HepG2 (cell line): ENCODE measurements around the gene SULT6B1. TPM values are rescaled to one million over a fixed set of nuclear protein-coding genes. Genes with fewer than 3 reads are reported as not detected.

Experiments
- HNF1A ChIP-seq, 2 experiments: sonication (generic) in 1 of 2; formaldehyde crosslinking in 1 of 2; IDR thresholded peaks; 2 replicates each; pipeline versions ENCODE4 v1.4.0 to v1.6.1; 2016 to 2020; ENCODE audit warnings: borderline replicate concordance in 1 of 2, low read depth in 1 of 2, mild to moderate bottlenecking in 1 of 2, missing genetic modification reagents in 1 of 2
- KDM5B ChIP-seq: sonication (generic); formaldehyde crosslinking; IDR thresholded peaks from 2 replicates; pipeline ENCODE4 v1.4.0; 2020; ENCODE audit warnings: missing genetic modification reagents, mild to moderate bottlenecking, borderline replicate concordance
- KMT2A ChIP-seq: sonication (generic); formaldehyde crosslinking; IDR thresholded peaks from 2 replicates; pipeline ENCODE4 v1.4.0; 2020; ENCODE audit warnings: missing genetic modification reagents
- MAX ChIP-seq: IDR thresholded peaks from 2 replicates; pipeline ENCODE4 v1.6.1; 2012; ENCODE audit warnings: inconsistent platforms
- MTF1 ChIP-seq: sonication (generic); formaldehyde crosslinking; IDR thresholded peaks from 2 replicates; pipeline ENCODE4 v1.5.0; 2020; ENCODE audit warnings: missing genetic modification reagents
- PATZ1 ChIP-seq: sonication (generic); formaldehyde crosslinking; IDR thresholded peaks from 2 replicates; pipeline ENCODE4 v1.4.0; 2020; ENCODE audit warnings: missing genetic modification reagents
- SIX4 ChIP-seq: sonication (generic); formaldehyde crosslinking; IDR thresholded peaks from 2 replicates; pipeline ENCODE4 v1.4.0; 2020; ENCODE audit warnings: missing genetic modification reagents
- ZNF121 ChIP-seq: sonication (generic); formaldehyde crosslinking; IDR thresholded peaks from 2 replicates; pipeline ENCODE4 v1.5.0; 2020; ENCODE audit warnings: mild to moderate bottlenecking, missing genetic modification reagents
- ZNF276 ChIP-seq: sonication (generic); formaldehyde crosslinking; IDR thresholded peaks from 2 replicates; pipeline ENCODE4 v1.4.0; 2020; ENCODE audit warnings: mild to moderate bottlenecking, low read depth, missing genetic modification reagents
- ZNF512 ChIP-seq: sonication (generic); formaldehyde crosslinking; IDR thresholded peaks from 2 replicates; pipeline ENCODE4 v1.4.0; 2020; ENCODE audit warnings: mild to moderate bottlenecking, missing genetic modification reagents
- ZNF775 ChIP-seq: sonication (generic); formaldehyde crosslinking; IDR thresholded peaks from 2 replicates; pipeline ENCODE4 v1.4.0; 2020; ENCODE audit warnings: missing genetic modification reagents, mild to moderate bottlenecking, moderate library complexity, borderline replicate concordance
- polyA plus RNA-seq, 8 experiments: library from polyadenylated mRNA; depleted of rRNA in 3 of 8; stranded (reverse) in 7 of 8; unstranded in 1 of 8; fragments of >200 nt; fragmentation: Illumina TruSeq in 4 of 8; extraction: Trizol in 4 of 8; gene quantifications; 2 replicates each; pipeline versions ENCODE4 v1.2.1 to v1.2.3, GENCODE V29; 2011 to 2016; ENCODE audit warnings: low read depth in 4 of 8, missing spikeins in 1 of 8, mixed read lengths in 1 of 8; ENCODE audit not compliant: insufficient read depth in 1 of 8
- total RNA-seq, 5 experiments: library from RNA; depleted of rRNA; stranded (reverse); fragments of >200 nt; fragmentation: Illumina TruSeq; extraction: Trizol; gene quantifications; 2 replicates each; pipeline ENCODE4 v1.2.3, GENCODE V29; 2016; ENCODE audit warnings: low read depth in 1 of 5
- TF ChIP-seq, protein P1 (sequence below): IDR thresholded peaks from 2 replicates; pipeline ENCODE4 v1.6.1; 2016
- TF ChIP-seq, protein P2 (sequence below): sonication (generic); formaldehyde crosslinking; IDR thresholded peaks from 2 replicates; pipeline ENCODE4 v1.8.0; 2022; ENCODE audit warnings: missing genetic modification reagents, mild to moderate bottlenecking, inconsistent platforms, borderline replicate concordance

The SULT6B1 gene
- total and polyA plus RNA-seq, 2 of the 13 experiments (the other 11 are each of a cell fraction or from before 2014, with no cell fraction given), result not detected

- TF ChIP-seq ZNF276, result 0 out of 2 replicates have a peak, but pooled peaks have one; percentile 72
- TF ChIP-seq ZNF512, result no peak; the same call in 1 of the 2 replicates
- peak; percentile 30; the same call in 1 of the 2 replicates for TF ChIP-seq HNF1A (IDR thresholded peaks at IDR 0.05; ENCODE audit: low read depth)
- TF ChIP-seq HNF1A (CRISPR knock-in tag; IDR thresholded peaks at IDR 0.05; ENCODE audit: borderline replicate concordance), result peak; percentile 56; the same call in 1 of the 2 replicates
- peak; percentile 97 for TF ChIP-seq KDM5B (CRISPR knock-in tag)
- TF ChIP-seq MAX, result peak; percentile 97
- TF ChIP-seq PATZ1 (CRISPR knock-in tag), result peak; percentile 60
- TF ChIP-seq, protein P1, sequence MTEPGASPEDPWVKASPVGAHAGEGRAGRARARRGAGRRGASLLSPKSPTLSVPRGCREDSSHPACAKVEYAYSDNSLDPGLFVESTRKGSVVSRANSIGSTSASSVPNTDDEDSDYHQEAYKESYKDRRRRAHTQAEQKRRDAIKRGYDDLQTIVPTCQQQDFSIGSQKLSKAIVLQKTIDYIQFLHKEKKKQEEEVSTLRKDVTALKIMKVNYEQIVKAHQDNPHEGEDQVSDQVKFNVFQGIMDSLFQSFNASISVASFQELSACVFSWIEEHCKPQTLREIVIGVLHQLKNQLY (CRISPR knock-in tag), result 0 out of 2 replicates have a peak, but pooled peaks have one; percentile 59
- peak; percentile 18; the same call in 1 of the 2 replicates for TF ChIP-seq ZNF121
- 0 out of 2 replicates have a peak, but pooled peaks have one; percentile 40 for TF ChIP-seq SIX4 (CRISPR knock-in tag)
- TF ChIP-seq MTF1 (CRISPR knock-in tag), result 0 out of 2 replicates have a peak, but pooled peaks have one; percentile 34
- TF ChIP-seq, protein P2, sequence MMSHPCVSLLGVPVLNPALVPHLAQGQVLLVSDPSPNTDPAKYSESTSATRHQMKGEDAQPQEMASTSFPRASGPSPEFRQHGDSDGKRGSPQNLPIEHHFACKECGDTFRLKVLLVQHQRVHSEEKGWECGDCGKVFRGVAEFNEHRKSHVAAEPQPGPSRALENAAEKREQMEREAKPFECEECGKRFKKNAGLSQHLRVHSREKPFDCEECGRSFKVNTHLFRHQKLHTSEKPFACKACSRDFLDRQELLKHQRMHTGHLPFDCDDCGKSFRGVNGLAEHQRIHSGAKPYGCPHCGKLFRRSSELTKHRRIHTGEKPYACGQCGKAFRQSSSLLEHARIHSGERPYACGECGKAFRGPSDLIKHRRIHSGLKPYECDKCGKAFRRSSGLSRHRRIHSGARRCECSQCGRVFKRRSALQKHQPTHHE, result peak; percentile 96
- TF ChIP-seq KMT2A (CRISPR knock-in tag), result peak; percentile 100
- TF ChIP-seq ZNF775 (CRISPR knock-in tag), result no peak
Measured at GRCh38 chr2:37231241-37232130, 43.0 kb upstream of the SULT6B1 start, which contains the start of the genes CEBPZ and NDUFAF7 (continued).
